Measurements from ENCODE around the gene ABCA12. TPM values are rescaled to one million over a fixed set of nuclear protein-coding genes. Genes with fewer than 3 reads are reported as not detected.

The ABCA12 gene
- total and polyA plus RNA-seq, 10 of the 15 experiments (the other 5 are each of a cell fraction or from before 2014, with no cell fraction given) = 1.2 to 12.1 (median 6.0) TPM

DNA sequence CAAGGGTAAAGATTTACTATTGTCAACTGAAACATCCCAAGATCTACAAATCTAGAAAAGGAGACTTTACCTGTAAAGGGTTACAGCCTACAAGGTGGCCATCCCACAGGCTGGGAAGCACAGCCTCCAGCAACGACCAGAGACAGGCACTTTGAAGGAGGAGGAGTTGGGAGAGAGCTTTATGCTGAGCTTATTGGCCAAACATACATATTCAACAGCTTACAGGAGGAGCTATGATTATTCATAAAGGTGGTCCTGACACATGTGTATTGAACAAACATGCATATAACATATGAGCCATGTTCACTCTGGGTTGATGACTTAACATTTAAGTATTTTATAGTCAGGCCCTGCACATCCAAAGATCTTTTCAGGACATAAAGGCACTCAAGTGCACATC is 11.1 kb upstream of the ABCA12 start:
- Histone ChIP-seq H3K4me3 (no peak overlapping the region), H3K9me3 (replicated peaks; ENCODE audit: control insufficient read depth, insufficient read depth, low read length) (no peaks in the 10 kb centered on the region; the same call in 1 of the 3 replicates), H3K4me1 (ENCODE audit: control insufficient read depth, insufficient read depth, low read length) (no peaks in the 10 kb centered on the region), H3K27ac (ENCODE audit: control insufficient read depth, insufficient read depth) (no peak overlapping the region), H4K20me1 (ENCODE audit: control insufficient read depth, insufficient read depth) (no peaks in the 10 kb centered on the region), H3K9ac (ENCODE audit: control insufficient read depth, insufficient read depth, low read length) (no peak overlapping the region), H3K4me2 (ENCODE audit: control insufficient read depth, insufficient read depth) (no peak overlapping the region), H3K27me3 (replicated peaks in 1 of 2; ENCODE audit: control insufficient read depth in 2 of 2, insufficient read depth in 2 of 2, low read length in 1 of 2) (no peaks in the 10 kb centered on the region), H3K79me2 (ENCODE audit: control insufficient read depth, insufficient read depth, low read length) (no peaks in the 10 kb centered on the region), H2AFZ (ENCODE audit: control insufficient read depth, low read depth, low read length) (no peak overlapping the region), H3K36me3 (ENCODE audit: control insufficient read depth in 2 of 2, insufficient read depth in 2 of 2, low read length in 1 of 2) (no peaks in the 10 kb centered on the region)
- WGBS (ENCODE audit: insufficient coverage, insufficient replicate concordance, low lambda C conversion rate, missing lambda C conversion rate) = 0% methylated on average over 1 of the region's 1 CpG
- in situ Hi-C loops (cut with MboI) (no loop called here), intact Hi-C loops (cut with micrococcal nuclease; ENCODE audit: unreplicated experiment) (no loop called here)
- FAIRE-seq (no peak), ATAC-seq (no peak; the same call in 2 of the 3 replicates), DNase-seq (ENCODE audit: low read depth, low spot score) (no peak)
- SMC1A ChIA-PET (ENCODE audit: uncharacterized antibody, unreplicated experiment) = interaction anchor here (0.5 to 1.4 kb wide), 4 partner anchors 9 to 423 kb away, joined by 3 to 4 read pairs (median 4); no protein-coding TSS in a partner anchor
- CTCF ChIA-PET = interaction anchor here (1.1 kb wide), 1 partner anchor 20 kb away, joined by 3 read pairs; no protein-coding TSS in a partner anchor
- TF ChIP-seq, protein P1, sequence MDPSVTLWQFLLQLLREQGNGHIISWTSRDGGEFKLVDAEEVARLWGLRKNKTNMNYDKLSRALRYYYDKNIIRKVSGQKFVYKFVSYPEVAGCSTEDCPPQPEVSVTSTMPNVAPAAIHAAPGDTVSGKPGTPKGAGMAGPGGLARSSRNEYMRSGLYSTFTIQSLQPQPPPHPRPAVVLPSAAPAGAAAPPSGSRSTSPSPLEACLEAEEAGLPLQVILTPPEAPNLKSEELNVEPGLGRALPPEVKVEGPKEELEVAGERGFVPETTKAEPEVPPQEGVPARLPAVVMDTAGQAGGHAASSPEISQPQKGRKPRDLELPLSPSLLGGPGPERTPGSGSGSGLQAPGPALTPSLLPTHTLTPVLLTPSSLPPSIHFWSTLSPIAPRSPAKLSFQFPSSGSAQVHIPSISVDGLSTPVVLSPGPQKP (IDR thresholded peaks at IDR 0.05; ENCODE audit: low read depth, low read length) = no peak
- TF ChIP-seq RUNX3 (IDR thresholded peaks at IDR 0.05; ENCODE audit: low read length) = no peak
- TF ChIP-seq STAT3 (IDR thresholded peaks at IDR 0.05; ENCODE audit: low read depth, low read length) = no peak
- TF ChIP-seq ZNF274 (IDR thresholded peaks at IDR 0.05; ENCODE audit: insufficient read depth, insufficient read length) = no peak
- TF ChIP-seq HDAC2 (IDR thresholded peaks at IDR 0.05) = no peak
- TF ChIP-seq, protein P2, sequence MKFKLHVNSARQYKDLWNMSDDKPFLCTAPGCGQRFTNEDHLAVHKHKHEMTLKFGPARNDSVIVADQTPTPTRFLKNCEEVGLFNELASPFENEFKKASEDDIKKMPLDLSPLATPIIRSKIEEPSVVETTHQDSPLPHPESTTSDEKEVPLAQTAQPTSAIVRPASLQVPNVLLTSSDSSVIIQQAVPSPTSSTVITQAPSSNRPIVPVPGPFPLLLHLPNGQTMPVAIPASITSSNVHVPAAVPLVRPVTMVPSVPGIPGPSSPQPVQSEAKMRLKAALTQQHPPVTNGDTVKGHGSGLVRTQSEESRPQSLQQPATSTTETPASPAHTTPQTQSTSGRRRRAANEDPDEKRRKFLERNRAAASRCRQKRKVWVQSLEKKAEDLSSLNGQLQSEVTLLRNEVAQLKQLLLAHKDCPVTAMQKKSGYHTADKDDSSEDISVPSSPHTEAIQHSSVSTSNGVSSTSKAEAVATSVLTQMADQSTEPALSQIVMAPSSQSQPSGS (IDR thresholded peaks at IDR 0.05; ENCODE audit: low read length) = no peak
- no peak for TF ChIP-seq IRF4 (IDR thresholded peaks at IDR 0.05; ENCODE audit: low read depth, low read length)
- no peak for TF ChIP-seq SIN3A (IDR thresholded peaks at IDR 0.05; ENCODE audit: low read depth, low read length)
- TF ChIP-seq, protein P3, sequence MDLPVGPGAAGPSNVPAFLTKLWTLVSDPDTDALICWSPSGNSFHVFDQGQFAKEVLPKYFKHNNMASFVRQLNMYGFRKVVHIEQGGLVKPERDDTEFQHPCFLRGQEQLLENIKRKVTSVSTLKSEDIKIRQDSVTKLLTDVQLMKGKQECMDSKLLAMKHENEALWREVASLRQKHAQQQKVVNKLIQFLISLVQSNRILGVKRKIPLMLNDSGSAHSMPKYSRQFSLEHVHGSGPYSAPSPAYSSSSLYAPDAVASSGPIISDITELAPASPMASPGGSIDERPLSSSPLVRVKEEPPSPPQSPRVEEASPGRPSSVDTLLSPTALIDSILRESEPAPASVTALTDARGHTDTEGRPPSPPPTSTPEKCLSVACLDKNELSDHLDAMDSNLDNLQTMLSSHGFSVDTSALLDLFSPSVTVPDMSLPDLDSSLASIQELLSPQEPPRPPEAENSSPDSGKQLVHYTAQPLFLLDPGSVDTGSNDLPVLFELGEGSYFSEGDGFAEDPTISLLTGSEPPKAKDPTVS (IDR thresholded peaks at IDR 0.05; ENCODE audit: low read depth, low read length) = no peak
- POLR2A ChIA-PET = no interaction called here
- RAD21 ChIA-PET (ENCODE audit: unreplicated experiment) = no interaction called here
- no TSS peak for BruUV-seq (replicated peaks)
